ENCODE results near the gene TDRKH. TPM values are rescaled to one million over a fixed set of nuclear protein-coding genes. Genes with fewer than 3 reads are reported as not detected.

The TDRKH gene
- total RNA-seq, 1 experiment from 2014 or later, result 11.1 TPM

GRCh38 chr1:151835596-151835995 is 45.3 kb upstream of the TDRKH start:
- TF ChIP-seq ZBTB33 (IDR thresholded peaks at IDR 0.05; ENCODE audit: extremely low read depth, insufficient replicate concordance, low read length) (no peak), ZFX (IDR thresholded peaks at IDR 0.05) (no peak), CBX3 (IDR thresholded peaks at IDR 0.05; ENCODE audit: low read depth) (no peak), POLR2A (IDR thresholded peaks at IDR 0.05; ENCODE audit: borderline replicate concordance, extremely low read depth, insufficient read depth, insufficient read length) (no peak), EZH2phosphoT487 (IDR thresholded peaks at IDR 0.05; ENCODE audit: borderline replicate concordance) (no peak), ATF3 (IDR thresholded peaks at IDR 0.05) (no peak), POLR2AphosphoS5 (IDR thresholded peaks at IDR 0.05; ENCODE audit: low read depth, low read length) (no peak), EZH2 (IDR thresholded peaks at IDR 0.05) (no peak), REST (IDR thresholded peaks at IDR 0.05; ENCODE audit: low read depth) (no peak), CEBPB (IDR thresholded peaks at IDR 0.05; ENCODE audit: low read depth) (no peak), SP1 (IDR thresholded peaks at IDR 0.05; ENCODE audit: low read depth) (no peak), YY1 (IDR thresholded peaks at IDR 0.05; ENCODE audit: extremely low read depth, insufficient replicate concordance, low read depth, low read length) (no peak), EGR1 (IDR thresholded peaks at IDR 0.05; ENCODE audit: low read depth) (no peak), CTCF (IDR thresholded peaks at IDR 0.05 in 2 of 3, conservative IDR thresholded peaks at IDR 0.05 in 1 of 3; ENCODE audit: borderline replicate concordance in 1 of 3, insufficient read depth in 1 of 3, low read depth in 2 of 3, low read length in 2 of 3) (no peak), SIN3A (IDR thresholded peaks at IDR 0.05; ENCODE audit: low read depth) (no peak), ZNF274 (IDR thresholded peaks at IDR 0.05; ENCODE audit: low read depth, low read length) (no peak), SRF (IDR thresholded peaks at IDR 0.05; ENCODE audit: low read depth) (no peak), JUND (IDR thresholded peaks at IDR 0.05) (no peak)
- ChIA-PET RAD21 (ENCODE audit: low non-redundant PET in 1 of 2, low total read pairs in 2 of 2, uncharacterized antibody in 2 of 2, unreplicated experiment in 2 of 2) (interaction anchor here (0.6 to 0.8 kb wide), 2 partner anchors 72 to 713 kb away, joined by 3 to 4 read pairs; partner anchors contain the start of gene MRPL9 (in 1 of the 2)), POLR2A (interaction anchor here (0.6 kb wide), 1 partner anchor 764 kb away, joined by 3 read pairs; no protein-coding TSS in a partner anchor), CTCF (interaction anchor here (1.3 to 2.0 kb wide), 10 partner anchors 10 to 736 kb away, joined by 4 to 12 read pairs (median 7); no protein-coding TSS in a partner anchor)
- Histone ChIP-seq H4K20me1 (ENCODE audit: insufficient read depth) (no peaks in the 10 kb centered on the region), H2AFZ (ENCODE audit: low read depth, low read length, poor library complexity, severe bottlenecking) (no peak overlapping the region), H3K27me3 (ENCODE audit: insufficient read depth, low read length) (no peaks in the 10 kb centered on the region), H3K27ac (ENCODE audit: low read depth, low read length) (no peak overlapping the region), H3K9ac (ENCODE audit: low read length) (no peak overlapping the region), H3K9me3 (ENCODE audit: control insufficient read depth in 1 of 2, insufficient read depth in 1 of 2, low read depth in 1 of 2, low read length in 2 of 2) (no peaks in the 10 kb centered on the region), H3K4me1 (ENCODE audit: control insufficient read depth in 1 of 2, insufficient read depth in 2 of 2, low read length in 2 of 2) (peaks cover 11 to 58% of the 10 kb centered on the region in 2 experiments), H3K4me3 (replicated peaks in 1 of 2; ENCODE audit: low read depth in 1 of 2, low read length in 2 of 2) (no peak overlapping the region), H3K4me2 (ENCODE audit: low read length) (no peak overlapping the region), H3K79me2 (ENCODE audit: insufficient read depth, low read length) (no peaks in the 10 kb centered on the region), H3K36me3 (ENCODE audit: control insufficient read depth in 1 of 2, insufficient read depth in 2 of 2, low read length in 2 of 2) (no peaks in the 10 kb centered on the region), H3K9me2 (ENCODE audit: insufficient read depth) (no peaks in the 10 kb centered on the region)
- ATAC-seq, result no peak
- intact Hi-C loops (cut with micrococcal nuclease), result loop anchor here (5.0 kb wide), 3 partner anchors 393 to 638 kb away; partner anchors contain the start of gene PIP5K1A
- DNase-seq (ENCODE audit: low read depth, low spot score), result no peak
- BruUV-seq (replicated peaks), result no TSS peak

Data from HCT116 (cell line).